ENCODE measurements around the gene NLRP6. TPM values are rescaled to one million over a fixed set of nuclear protein-coding genes. Genes with fewer than 3 reads are reported as not detected.

Gene NLRP6
- total and polyA plus RNA-seq, 2 donors (not counting 1 experiment from before 2014, with no cell fraction given), result 1.4 to 2.7 TPM

GRCh38 chr11:292211-293121 lies 14.3 kb downstream of the NLRP6 start:
- ChIA-PET POLR2A (no interaction called here), CTCF (interaction anchor here (0.9 to 1.1 kb wide), 2 partner anchors 12 to 42 kb away, joined by 3 to 4 read pairs; no protein-coding TSS in a partner anchor)
- Histone ChIP-seq H3K9me3 (ENCODE audit: control extremely low read depth in 1 of 3, control insufficient read depth in 2 of 3, insufficient read depth in 1 of 3, low read length in 2 of 3) (no peaks in the 10 kb centered on the region), H3K9ac (ENCODE audit: low read length) (no peak overlapping the region), H3K36me3 (replicated peaks in 1 of 2; ENCODE audit: control extremely low read depth in 1 of 2, control insufficient read depth in 1 of 2, extremely low read depth in 1 of 2, insufficient read depth in 2 of 2, low read length in 1 of 2) (no peaks in the 10 kb centered on the region), H4K20me1 (ENCODE audit: control insufficient read depth, insufficient read depth, low read length, poor library complexity, severe bottlenecking) (no peaks in the 10 kb centered on the region), H3K27me3 (replicated peaks in 1 of 4; ENCODE audit: control extremely low read depth in 1 of 4, control insufficient read depth in 3 of 4, insufficient read depth in 4 of 4, low read length in 3 of 4) (peaks cover 0 to 4% (median 1%) of the 10 kb centered on the region in 4 experiments), H3K4me3 (ENCODE audit: control extremely low read depth in 1 of 5, extremely low read depth in 1 of 5, insufficient read depth in 1 of 5, low read depth in 2 of 5, low read length in 4 of 5) (no peak overlapping the region), H3K4me2 (replicated peaks; ENCODE audit: low read depth, low read length, poor library complexity, severe bottlenecking) (no peak overlapping the region), H3K79me2 (ENCODE audit: control insufficient read depth, insufficient read depth, low read length) (peaks cover 8% of the 10 kb centered on the region), H3K27ac (ENCODE audit: low read length in 2 of 2) (no peak overlapping the region), H2AFZ (ENCODE audit: insufficient read depth, low read depth, low read length, poor library complexity, severe bottlenecking) (no peak overlapping the region), H3K4me1 (ENCODE audit: control insufficient read depth in 2 of 2, insufficient read depth in 2 of 2, low read length in 2 of 2) (peaks cover 13 to 21% of the 10 kb centered on the region in 2 donors)
- WGBS (ENCODE audit: insufficient coverage), result 92% methylated on average over 26 of the region's 29 CpGs
- intact Hi-C loops (cut with micrococcal nuclease), result no loop called here
- Mint-ChIP-seq H3K27ac (no peak overlapping the region), H3K4me1 (peaks cover 16% of the 10 kb centered on the region), H3K27me3 (peaks cover 3% of the 10 kb centered on the region), H3K4me3 (no peak overlapping the region), H3K9me3 (ENCODE audit: insufficient read depth) (no peaks in the 10 kb centered on the region)
- ATAC-seq (ENCODE audit: low read depth) (no peak), DNase-seq (no peak)
- TF ChIP-seq EZH2 (IDR thresholded peaks at IDR 0.05; ENCODE audit: borderline replicate concordance, insufficient read depth, low read depth, low read length, poor library complexity, severe bottlenecking) (no peak), CTCF (IDR thresholded peaks at IDR 0.05) (no peak)

GRCh38 chr11:293271-293851 lies 15.2 kb downstream of the NLRP6 start:
- Histone ChIP-seq H4K20me1 (ENCODE audit: control insufficient read depth, insufficient read depth, low read length, poor library complexity, severe bottlenecking) (no peaks in the 10 kb centered on the region), H3K79me2 (ENCODE audit: control insufficient read depth, insufficient read depth, low read length) (peaks cover 3% of the 10 kb centered on the region), H2AFZ (ENCODE audit: insufficient read depth, low read depth, low read length, poor library complexity, severe bottlenecking) (no peak overlapping the region), H3K4me2 (replicated peaks; ENCODE audit: low read depth, low read length, poor library complexity, severe bottlenecking) (no peak overlapping the region), H3K27ac (ENCODE audit: low read length in 2 of 2) (no peak overlapping the region), H3K9me3 (ENCODE audit: control extremely low read depth in 1 of 3, control insufficient read depth in 2 of 3, insufficient read depth in 1 of 3, low read length in 2 of 3) (no peaks in the 10 kb centered on the region), H3K4me1 (ENCODE audit: control insufficient read depth in 2 of 2, insufficient read depth in 2 of 2, low read length in 2 of 2) (peaks cover 4 to 12% of the 10 kb centered on the region in 2 donors), H3K27me3 (replicated peaks in 1 of 4; ENCODE audit: control extremely low read depth in 1 of 4, control insufficient read depth in 3 of 4, insufficient read depth in 4 of 4, low read length in 3 of 4) (no peaks in the 10 kb centered on the region), H3K9ac (ENCODE audit: low read length) (no peak overlapping the region), H3K4me3 (ENCODE audit: control extremely low read depth in 1 of 5, extremely low read depth in 1 of 5, insufficient read depth in 1 of 5, low read depth in 2 of 5, low read length in 4 of 5) (no peak overlapping the region), H3K36me3 (replicated peaks in 1 of 2; ENCODE audit: control extremely low read depth in 1 of 2, control insufficient read depth in 1 of 2, extremely low read depth in 1 of 2, insufficient read depth in 2 of 2, low read length in 1 of 2) (no peaks in the 10 kb centered on the region)
- 97% methylated on average over 16 of the region's 18 CpGs for WGBS (ENCODE audit: insufficient coverage)
- intact Hi-C loops (cut with micrococcal nuclease), result no loop called here
- TF ChIP-seq EZH2 (IDR thresholded peaks at IDR 0.05; ENCODE audit: borderline replicate concordance, insufficient read depth, low read depth, low read length, poor library complexity, severe bottlenecking), result no peak
- TF ChIP-seq CTCF (IDR thresholded peaks at IDR 0.05), result no peak
- Mint-ChIP-seq H3K4me1 (peaks cover 10% of the 10 kb centered on the region), H3K27me3 (peaks cover 7% of the 10 kb centered on the region), H3K4me3 (no peak overlapping the region), H3K9me3 (ENCODE audit: insufficient read depth) (no peaks in the 10 kb centered on the region), H3K27ac (no peak overlapping the region)
- POLR2A ChIA-PET, result no interaction called here
- DNase-seq (no peak), ATAC-seq (ENCODE audit: low read depth) (no peak)
- CTCF ChIA-PET, result interaction anchor here (1.1 to 1.5 kb wide), 2 partner anchors 11 to 13 kb away, joined by 3 to 4 read pairs; no protein-coding TSS in a partner anchor

Measured in B cell (primary cell).